NCI-H82 treated with DMSO at 0.1 percent for 48 hours (cell line): ENCODE results near the gene ZFP37.
A peak's percentile ranks its signal among the peaks of the same experiment; 100 is the strongest.
"Not testable (repeated sequence)": the region's sequence is repeated elsewhere in the genome, so short reads cannot be mapped to it uniquely, and the experiment has no call there.

Experiments used
- DNase-seq: peaks from one replicate; lab custom pipeline; 2025; ENCODE audit not compliant: unreplicated experiment; lab: John Stamatoyannopoulos, UW

ZFP37 gene

GRCh38 chr9:113056191-113057106, at the start of gene ZFP37:
TSS of gene ZFP37 (minus strand) at chr9:113056724. CDS start at chr9:113056688, 36 bp downstream.
- peak; percentile 82 for DNase-seq

DNA sequence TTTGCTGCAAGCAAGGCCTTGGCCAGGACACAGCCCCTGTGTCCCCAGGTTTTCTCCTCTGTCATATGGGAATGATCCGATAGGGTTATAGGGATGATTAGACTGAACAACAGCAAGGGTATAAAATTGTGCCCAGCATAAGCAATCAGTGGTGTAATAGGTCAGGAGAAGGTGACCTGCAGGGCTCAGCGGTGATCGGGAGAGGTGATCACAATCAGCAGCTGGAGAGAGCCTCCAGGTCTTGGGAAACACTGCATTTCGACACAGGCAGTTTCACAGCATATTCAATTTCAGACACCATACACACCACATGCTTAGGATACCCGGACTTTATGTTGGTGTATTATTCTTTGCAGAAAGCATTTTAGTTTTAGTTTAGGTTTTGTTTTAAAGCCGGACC, 48.8 kb upstream of the ZFP37 start:
- DNase-seq: not testable (repeated sequence)

DNA sequence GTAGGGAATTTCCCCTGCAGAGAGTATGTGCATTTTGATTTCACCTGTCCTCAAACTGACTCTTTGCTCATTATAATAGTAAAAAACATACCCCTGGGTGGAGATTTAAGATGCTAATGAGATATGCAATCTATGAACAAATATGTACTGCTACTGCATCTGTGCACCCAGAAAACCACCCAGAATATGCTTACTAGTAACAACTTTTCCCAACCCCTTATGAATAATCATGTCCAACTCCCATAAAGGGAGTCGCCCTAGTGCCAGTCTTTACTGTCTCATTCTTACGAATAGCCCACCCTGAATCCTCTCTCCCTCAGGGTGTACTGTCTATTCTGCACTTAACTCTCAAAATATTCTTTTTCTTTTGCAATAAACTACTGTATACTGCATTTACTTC, 39.0 kb upstream of the ZFP37 start:
- no peak for DNase-seq

- not testable (repeated sequence) for DNase-seq
Observed at GRCh38 chr9:113089924-113090323, 33.4 kb upstream of the ZFP37 start.

- not testable (repeated sequence) for DNase-seq
Observed at GRCh38 chr9:113089143-113089505, 32.6 kb upstream of the ZFP37 start.

DNA sequence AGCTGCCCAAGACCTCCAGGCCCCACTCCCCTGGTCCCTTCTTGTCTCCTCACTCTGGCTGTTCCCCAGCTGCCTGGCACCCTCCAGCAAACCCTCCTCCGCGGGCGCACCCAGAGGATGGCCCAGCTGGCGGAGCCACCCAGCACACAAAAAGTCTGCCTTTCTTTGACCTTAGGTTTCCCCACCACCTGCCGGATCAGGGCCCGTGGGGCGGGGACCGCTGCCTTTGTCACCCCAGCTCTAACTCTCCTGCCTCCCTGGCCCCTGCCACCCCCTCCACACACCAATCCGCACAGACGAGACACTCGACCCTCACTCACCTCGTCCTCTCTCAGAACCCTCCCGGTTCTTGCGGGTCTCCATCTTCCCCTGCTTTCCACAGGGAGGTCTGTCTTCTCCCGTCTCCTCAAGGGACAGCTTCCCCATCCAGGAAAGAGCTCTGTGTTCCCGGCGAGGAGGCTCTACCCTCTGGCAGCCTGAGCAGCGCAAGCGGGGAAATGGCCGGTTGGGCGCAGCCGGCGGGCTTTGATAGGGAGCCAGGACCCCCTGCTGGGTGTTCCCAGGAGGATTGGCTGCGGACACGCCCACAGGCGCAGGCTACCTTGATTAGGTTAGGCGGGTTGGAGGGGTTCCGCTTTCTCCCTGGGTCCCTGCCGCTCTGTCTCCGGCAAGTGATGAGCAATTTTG, 32.1 kb upstream of the ZFP37 start:
- DNase-seq: not testable (repeated sequence)

DNA sequence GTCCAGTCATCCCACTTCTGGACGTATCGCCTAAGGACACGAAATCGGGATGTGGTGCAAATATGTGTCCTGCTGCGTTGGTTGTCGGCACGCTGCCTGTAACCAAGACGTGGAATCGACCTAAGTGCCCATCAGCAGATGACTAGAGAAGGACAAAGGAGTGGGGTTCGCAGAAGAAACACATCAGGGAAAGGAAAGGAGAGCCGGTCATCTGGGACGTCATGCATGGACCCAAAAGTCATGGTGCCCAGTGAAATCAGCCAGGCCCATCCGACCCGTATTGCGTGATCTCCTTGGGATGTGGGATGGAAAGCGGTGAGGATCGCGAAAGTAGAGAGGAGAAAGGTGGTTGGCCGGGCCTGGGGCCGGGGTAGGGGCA, 6.4 kb upstream of the ZFP37 start:
- DNase-seq: not testable (repeated sequence)

- not testable (repeated sequence) for DNase-seq
Observed at GRCh38 chr9:113062256-113062931, 5.9 kb upstream of the ZFP37 start.

DNA sequence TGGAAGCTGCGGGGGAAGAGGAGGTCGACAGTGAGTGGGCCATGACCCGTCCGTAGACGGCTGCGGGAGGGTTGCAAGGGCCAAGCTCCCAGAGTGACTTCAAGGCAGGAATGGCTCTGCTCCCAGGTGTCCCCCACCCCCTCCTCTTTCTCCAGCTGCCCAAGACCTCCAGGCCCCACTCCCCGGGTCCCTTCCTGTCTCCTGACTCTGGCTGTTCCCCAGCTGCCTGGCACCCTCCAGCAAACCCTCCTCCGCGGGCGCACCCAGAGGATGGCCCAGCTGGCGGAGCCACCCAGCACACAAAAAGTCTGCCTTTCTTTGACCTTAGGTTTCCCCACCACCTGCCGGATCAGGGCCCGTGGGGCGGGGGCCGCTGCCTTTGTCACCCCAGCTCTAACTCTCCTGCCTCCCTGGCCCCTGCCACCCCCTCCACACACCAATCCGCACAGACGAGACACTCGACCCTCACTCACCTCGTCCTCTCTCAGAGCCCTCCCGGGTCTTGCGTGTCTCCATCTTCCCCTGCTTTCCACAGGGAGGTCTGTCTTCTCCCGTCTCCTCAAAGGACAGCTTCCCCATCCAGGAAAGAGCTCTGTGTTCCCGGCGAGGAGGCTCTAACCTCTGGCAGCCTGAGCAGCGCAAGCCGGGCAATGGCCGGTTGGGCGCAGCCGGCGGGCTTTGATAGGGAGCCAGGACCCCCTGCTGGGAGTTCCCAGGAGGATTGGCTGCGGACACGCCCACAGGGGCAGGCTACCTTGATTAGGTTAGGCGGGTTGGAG, 4.7 kb upstream of the ZFP37 start:
- not testable (repeated sequence) for DNase-seq

GRCh38 chr9:113059581-113060284, 3.2 kb upstream of the ZFP37 start:
- DNase-seq: not testable (repeated sequence)

- no peak for DNase-seq
Observed at GRCh38 chr9:113057193-113057592, 669 bp upstream of the ZFP37 start.

GRCh38 chr9:113042884-113043657, 13.5 kb downstream of the ZFP37 start:
- DNase-seq: no peak

DNA sequence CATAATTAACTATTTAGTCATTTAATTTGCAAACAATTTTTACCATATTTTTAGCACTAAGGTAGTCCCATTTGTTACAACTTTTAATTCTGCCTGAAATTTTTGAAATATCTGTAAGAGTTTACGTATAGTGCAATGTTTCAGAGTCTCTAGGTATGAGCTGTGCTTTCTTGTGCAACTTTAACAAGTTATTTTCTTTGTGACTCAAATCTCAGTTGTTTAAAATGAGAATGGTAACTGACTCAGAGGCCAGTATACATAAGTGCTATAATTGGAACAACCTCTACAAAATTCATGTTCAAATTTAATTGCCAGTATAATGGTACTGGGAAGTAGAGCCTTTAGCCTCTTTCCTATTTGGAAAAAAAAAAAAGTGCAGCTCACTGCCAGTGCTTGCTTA, 30.3 kb downstream of the ZFP37 start:
- DNase-seq: no peak

DNA sequence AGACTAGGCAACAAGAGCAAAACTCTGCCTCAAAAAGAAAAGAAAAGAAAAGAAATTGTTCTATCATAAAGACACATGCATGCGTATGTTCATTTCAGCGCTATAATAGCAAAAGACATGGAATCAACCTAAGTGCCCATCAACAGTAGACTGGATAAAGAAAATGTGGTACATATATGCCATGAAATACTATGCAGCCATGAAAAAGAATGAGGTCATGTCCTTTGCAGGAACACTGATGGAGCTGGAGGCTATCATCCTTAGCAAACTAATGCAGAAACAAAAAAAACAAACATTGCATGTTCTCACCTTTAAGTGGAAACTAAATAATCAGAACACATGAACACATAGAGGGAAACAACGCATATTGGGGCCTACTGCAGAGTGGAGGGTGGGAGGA, 38.3 kb downstream of the ZFP37 start:
- no peak for DNase-seq

- no peak for DNase-seq
Observed at GRCh38 chr9:113012492-113012891, 44.0 kb downstream of the ZFP37 start.

GRCh38 chr9:113011911-113012381, 44.6 kb downstream of the ZFP37 start, which contains the start of gene ZNF883:
TSS of gene ZNF883 (minus strand) at chr9:113012192.
- peak; percentile 40 for DNase-seq

DNA sequence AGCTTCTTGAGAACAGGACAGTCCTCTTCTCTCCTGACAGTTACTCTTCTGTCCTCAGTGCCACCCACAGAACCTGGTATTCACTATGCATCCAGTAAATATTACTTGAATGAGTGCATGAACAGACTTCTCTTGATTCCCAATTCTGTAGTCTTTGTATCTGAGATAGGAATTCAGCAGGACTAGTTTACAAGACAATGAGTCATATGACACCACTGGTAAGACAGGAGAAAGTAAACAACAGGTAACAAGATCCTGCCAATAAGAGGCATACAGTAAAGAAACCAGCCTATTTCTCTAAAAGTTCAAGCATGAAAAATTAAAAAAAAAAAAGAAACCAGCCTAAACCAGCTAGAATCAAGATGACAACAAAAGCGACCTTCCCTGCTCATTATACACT, 50.7 kb downstream of the ZFP37 start:
- DNase-seq: no peak

- no peak for DNase-seq
Observed at GRCh38 chr9:112997236-112997941, 59.1 kb downstream of the ZFP37 start.
